Activated naive CD8-positive, alpha-beta T cell treated with anti-CD3 and anti-CD28 coated beads, Interleukin-2, amount 10 ng/mL, durations not matched to agents 7 days and 5 days (primary cell): ENCODE results near the gene IQGAP3. TPM values are rescaled to one million over a fixed set of nuclear protein-coding genes. Genes with fewer than 3 reads are reported as not detected.

Experiments
- ATAC-seq: fragments of 150-1000 bp; cut with Tn5 transposase; one replicate; pipeline ENCODE4 v1.10.0; 2021; ENCODE audit warnings: low read depth, moderate library complexity
- POLR2A ChIA-PET: fragments of 350-600 bp; sonication (Branson Sonifier 250); formaldehyde crosslinking; loops from one replicate; lab custom pipeline; 2021; ENCODE audit warnings: antibody characterized with exemption; lab: Charles Lee
- DNase-seq: peaks from one replicate; pipeline ENCODE4 v3.0.0; 2021
- H3K27ac Mint-ChIP-seq: one replicate; pipeline ENCODE4 v1.8.0; 2022; ENCODE audit warnings: mild to moderate bottlenecking, mixed read lengths
- H3K27me3 Mint-ChIP-seq: one replicate; pipeline ENCODE4 v1.8.0; 2022; ENCODE audit warnings: mild to moderate bottlenecking, moderate library complexity, mixed read lengths
- H3K36me3 Mint-ChIP-seq: one replicate; pipeline ENCODE4 v1.8.0; 2021; ENCODE audit warnings: mild to moderate bottlenecking, mixed read lengths
- H3K4me1 Mint-ChIP-seq: one replicate; pipeline ENCODE4 v1.8.0; 2021; ENCODE audit warnings: mixed read lengths
- H3K4me3 Mint-ChIP-seq: one replicate; pipeline ENCODE4 v1.8.0; 2022; ENCODE audit warnings: mild to moderate bottlenecking, moderate library complexity, mixed read lengths
- H3K9me3 Mint-ChIP-seq: one replicate; pipeline ENCODE4 v1.8.0; 2021; ENCODE audit warnings: mixed read lengths
- total RNA-seq, 2 experiments: library from RNA; stranded (reverse); gene quantifications; one replicate each; pipeline ENCODE4 v1.2.3, GENCODE V29; 2021

IQGAP3 gene
- total RNA-seq, 2 experiments from 2014 or later, result 26.1 to 30.3 TPM

DNA sequence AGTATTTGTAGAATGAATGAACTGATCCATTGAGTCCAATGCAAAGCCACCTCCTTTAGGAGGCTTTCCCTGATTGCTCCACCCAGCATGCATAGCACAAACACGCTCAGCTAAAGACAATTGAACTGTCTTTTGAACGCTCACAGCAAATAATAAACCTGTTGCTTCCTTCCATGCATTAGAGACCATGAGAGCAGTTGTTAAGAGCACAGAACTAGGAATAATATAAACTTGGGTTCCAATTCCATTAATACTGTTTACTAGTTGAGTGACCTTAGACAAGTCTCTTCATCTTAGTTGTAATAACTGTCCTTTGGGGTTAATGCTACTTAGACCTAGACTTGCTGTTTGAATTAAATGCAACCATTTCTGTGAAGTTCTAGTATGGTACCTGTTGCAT, 65.9 kb downstream of the IQGAP3 start:
- Mint-ChIP-seq H3K27me3 (no peaks in the 10 kb centered on the region), H3K4me1 (peaks cover 60% of the 10 kb centered on the region), H3K27ac (peak overlapping the region; percentile 35), H3K9me3 (no peaks in the 10 kb centered on the region), H3K36me3 (peaks cover 6% of the 10 kb centered on the region), H3K4me3 (peak overlapping the region; percentile 80)
- DNase-seq, result no peak
- ATAC-seq, result no peak
- POLR2A ChIA-PET, result interaction anchor here (1.2 to 3.4 kb wide), 4 partner anchors 18 to 85 kb away, joined by 4 to 28 read pairs (median 16); partner anchors contain the start of gene NAXE

DNA sequence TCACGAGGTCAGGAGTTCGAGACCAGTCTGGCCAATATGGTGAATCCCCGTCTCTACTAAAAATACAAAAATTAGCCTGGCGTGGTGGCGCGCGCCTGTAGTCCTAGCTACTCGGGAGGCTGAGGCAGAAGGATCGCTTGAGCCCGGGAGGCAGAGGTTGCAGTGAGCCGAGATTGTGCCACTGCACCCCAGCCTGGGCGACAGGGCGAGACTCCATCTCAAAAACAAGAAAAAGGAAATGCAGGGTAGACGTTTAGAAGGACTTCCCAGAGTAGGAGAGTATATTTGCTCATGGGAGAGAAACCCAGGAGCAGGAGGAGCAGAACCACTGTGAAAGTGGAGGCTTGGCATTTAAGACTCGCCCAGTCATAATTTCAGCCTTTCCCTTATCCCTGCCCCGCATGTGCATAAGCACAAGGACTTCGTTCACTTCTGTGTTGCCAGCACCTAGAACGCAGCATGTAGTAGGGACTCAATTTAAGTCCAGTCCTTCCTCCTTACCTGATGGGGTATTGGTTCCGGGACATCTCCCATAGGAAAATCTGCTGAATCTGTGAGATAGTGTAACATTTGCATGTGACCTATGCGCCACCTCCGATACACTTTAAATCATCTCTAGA, 66.6 kb downstream of the IQGAP3 start:
- H3K27me3 Mint-ChIP-seq, result no peaks in the 10 kb centered on the region
- H3K4me1 Mint-ChIP-seq, result peaks cover 60% of the 10 kb centered on the region
- peak overlapping the region; percentile 80 for H3K4me3 Mint-ChIP-seq
- H3K36me3 Mint-ChIP-seq, result peaks cover 6% of the 10 kb centered on the region
- POLR2A ChIA-PET, result interaction anchor here (1.1 to 3.0 kb wide), 8 partner anchors 15 to 81 kb away, joined by 3 to 30 read pairs (median 14); no protein-coding TSS in a partner anchor
- DNase-seq (no peak), ATAC-seq (no peak)
- H3K9me3 Mint-ChIP-seq, result no peaks in the 10 kb centered on the region
- peak overlapping the region; percentile 95 for H3K27ac Mint-ChIP-seq

DNA sequence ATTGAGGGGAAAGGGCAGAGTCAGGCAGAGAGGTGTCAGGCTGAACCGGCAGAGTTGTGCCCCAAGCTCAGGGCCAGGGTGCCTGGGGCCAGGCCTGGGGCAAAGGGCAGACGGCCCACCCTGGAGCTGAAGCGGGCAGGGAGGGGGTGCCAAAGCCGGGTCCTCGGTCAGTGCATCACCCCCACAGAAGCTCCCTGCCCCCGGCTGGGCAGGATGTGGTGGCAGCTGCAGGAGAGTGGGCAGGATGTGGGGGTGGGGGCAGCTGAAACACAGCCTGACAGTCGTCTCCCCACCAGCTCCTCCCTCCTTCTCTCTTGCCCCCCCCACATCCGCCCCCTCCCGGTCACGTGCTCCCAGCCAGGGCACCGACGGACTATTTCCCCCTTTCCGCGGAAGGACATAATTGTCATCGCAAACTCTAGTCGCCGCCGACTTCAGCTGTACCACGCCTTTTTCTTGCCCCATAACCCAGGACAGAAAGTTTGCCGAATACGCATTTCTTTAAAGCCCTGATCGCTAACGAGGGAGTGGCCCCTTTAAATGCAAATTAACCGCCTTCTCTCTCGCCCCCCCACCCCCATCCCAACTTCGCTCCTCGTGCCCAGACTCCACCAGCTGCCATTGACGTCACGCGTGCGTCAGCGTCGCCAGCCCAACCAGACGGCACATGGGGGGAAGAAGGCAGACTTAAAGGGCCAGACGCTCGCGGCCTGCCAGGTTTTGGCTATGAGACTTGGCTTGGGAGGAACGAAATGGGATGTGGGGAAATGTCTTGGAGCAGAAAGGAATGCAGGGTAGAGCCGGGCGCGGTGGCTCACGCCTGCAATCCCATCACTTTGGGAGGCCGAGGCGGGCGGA, 67.3 kb downstream of the IQGAP3 start:
- peak; percentile 94 for DNase-seq
- Mint-ChIP-seq H3K9me3 (no peaks in the 10 kb centered on the region), H3K27me3 (no peaks in the 10 kb centered on the region), H3K36me3 (peaks cover 6% of the 10 kb centered on the region), H3K27ac (peak overlapping the region; percentile 95), H3K4me1 (peaks cover 58% of the 10 kb centered on the region), H3K4me3 (peak overlapping the region; percentile 80)
- POLR2A ChIA-PET, result interaction anchor here (0.9 to 3.0 kb wide), 13 partner anchors 15 to 96 kb away, joined by 3 to 30 read pairs (median 7); partner anchors contain the start of genes GPATCH4 and NAXE
- ATAC-seq, result peak; percentile 25

DNA sequence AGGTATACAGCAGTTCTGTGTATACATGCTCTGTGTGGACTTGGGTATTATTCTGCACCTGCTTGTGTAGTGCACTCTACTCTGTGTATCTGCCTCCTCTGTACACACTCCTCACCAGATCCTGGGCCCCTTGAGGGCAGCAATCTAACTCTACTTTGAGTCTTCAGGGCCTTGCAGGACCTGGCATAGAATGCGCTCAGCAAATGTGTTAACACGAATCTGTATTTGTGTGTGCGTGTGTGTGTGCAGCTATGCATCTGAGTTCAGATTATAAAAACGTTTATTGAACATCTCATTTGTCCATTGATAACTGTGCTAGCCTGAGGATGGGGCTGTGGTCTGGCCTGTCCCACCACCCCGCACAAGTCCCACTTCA, 67.9 kb downstream of the IQGAP3 start:
- Mint-ChIP-seq H3K4me3 (peak overlapping the region; percentile 80), H3K27me3 (no peaks in the 10 kb centered on the region), H3K36me3 (peaks cover 6% of the 10 kb centered on the region), H3K9me3 (no peaks in the 10 kb centered on the region), H3K4me1 (peaks cover 58% of the 10 kb centered on the region), H3K27ac (peak overlapping the region; percentile 95)
- ATAC-seq (peak; percentile 8), DNase-seq (no peak)
- POLR2A ChIA-PET, result interaction anchor here (0.9 to 3.0 kb wide), 13 partner anchors 14 to 97 kb away, joined by 3 to 30 read pairs (median 7); partner anchors contain the start of genes GPATCH4 and NAXE

DNA sequence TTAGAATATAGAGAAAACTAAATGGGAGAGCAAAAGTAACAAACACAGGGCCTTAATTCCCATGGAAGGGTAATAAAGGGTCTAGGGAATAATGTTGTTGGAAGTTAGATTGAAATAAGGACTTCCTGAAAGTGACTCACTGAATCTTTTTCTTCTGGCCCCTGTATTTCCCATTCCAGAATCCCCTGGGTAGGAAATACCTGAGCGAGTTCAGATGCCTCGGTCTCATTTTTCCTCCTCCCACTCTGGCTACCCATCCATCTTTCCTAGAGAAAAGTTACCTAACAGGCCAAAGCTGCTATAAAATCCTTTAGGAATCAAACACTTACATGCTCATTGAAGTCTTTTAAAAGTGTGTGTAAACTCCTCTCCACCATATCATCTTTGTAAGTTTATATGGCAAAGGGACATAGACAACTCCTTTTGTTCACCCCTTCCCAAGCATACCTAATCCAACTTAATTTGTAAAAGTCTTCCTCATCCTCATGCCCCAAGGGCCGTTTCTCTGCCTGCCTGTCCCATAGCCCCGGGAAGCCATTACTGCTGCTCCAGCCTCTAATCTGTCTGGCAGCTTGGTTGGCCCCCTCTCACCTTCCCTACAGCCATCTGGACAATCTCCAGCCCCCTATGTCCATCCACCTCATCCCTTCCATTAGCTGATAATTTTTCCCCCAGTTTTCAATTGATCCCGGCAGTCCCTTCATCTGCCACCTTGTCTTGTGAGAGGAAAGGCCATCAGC, 68.5 kb downstream of the IQGAP3 start:
- H3K27me3 Mint-ChIP-seq, result no peaks in the 10 kb centered on the region
- ATAC-seq (no peak), DNase-seq (no peak)
- peak overlapping the region; percentile 80 for H3K4me3 Mint-ChIP-seq
- peaks cover 5% of the 10 kb centered on the region for H3K36me3 Mint-ChIP-seq
- POLR2A ChIA-PET, result interaction anchor here (1.3 to 2.8 kb wide), 8 partner anchors 14 to 97 kb away, joined by 3 to 30 read pairs (median 12); partner anchors contain the start of genes GPATCH4 and NAXE
- no peaks in the 10 kb centered on the region for H3K9me3 Mint-ChIP-seq
- H3K27ac Mint-ChIP-seq, result peak overlapping the region; percentile 95
- H3K4me1 Mint-ChIP-seq, result peaks cover 58% of the 10 kb centered on the region

DNA sequence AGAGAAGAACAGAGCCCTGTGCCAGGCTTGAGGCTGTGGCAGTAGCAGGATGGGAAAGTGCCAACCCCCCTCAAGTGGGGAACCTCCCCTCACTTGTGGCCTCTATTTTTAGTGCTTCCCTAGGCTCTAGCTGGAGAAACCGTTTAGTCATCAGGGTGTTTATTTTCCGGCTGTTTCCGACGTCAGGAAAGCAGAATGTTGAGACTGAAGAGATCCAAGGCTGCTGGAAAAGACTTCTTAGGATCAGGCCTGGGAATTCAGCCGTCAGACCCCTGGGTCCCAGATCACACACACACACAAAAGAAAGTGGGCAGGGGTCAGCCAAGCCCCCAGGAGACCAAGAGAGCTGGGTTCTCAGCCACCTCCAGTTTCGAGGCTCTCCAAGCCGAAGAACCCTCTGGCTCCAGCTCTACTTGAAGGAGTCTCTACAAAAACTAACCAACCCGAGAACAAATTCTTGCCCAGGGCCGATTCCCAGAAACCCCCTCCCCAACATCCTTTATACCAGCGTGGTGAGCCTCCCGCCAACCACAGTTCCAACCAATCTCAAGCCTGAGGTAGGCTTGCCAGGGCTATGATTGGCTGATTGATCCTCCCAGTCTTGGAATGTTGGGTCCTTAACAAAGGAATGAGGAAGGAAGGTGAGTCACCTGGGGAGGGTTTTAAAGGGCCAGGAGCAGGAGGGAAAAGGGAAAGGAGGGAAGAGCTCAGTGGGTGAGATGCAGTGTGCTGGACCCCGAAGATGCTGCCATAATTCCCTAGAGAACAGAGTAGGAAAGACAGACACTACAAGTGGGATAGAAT, 69.3 kb downstream of the IQGAP3 start:
- peaks cover 5% of the 10 kb centered on the region for H3K36me3 Mint-ChIP-seq
- DNase-seq (peak; percentile 29), ATAC-seq (no peak)
- peaks cover 57% of the 10 kb centered on the region for H3K4me1 Mint-ChIP-seq
- no peaks in the 10 kb centered on the region for H3K27me3 Mint-ChIP-seq
- H3K9me3 Mint-ChIP-seq, result no peaks in the 10 kb centered on the region
- POLR2A ChIA-PET, result interaction anchor here (2.5 to 4.2 kb wide), 6 partner anchors 15 to 79 kb away, joined by 16 to 62 read pairs (median 36); no protein-coding TSS in a partner anchor
- peak overlapping the region; percentile 78 for H3K4me3 Mint-ChIP-seq
- peak overlapping the region; percentile 89 for H3K27ac Mint-ChIP-seq

DNA sequence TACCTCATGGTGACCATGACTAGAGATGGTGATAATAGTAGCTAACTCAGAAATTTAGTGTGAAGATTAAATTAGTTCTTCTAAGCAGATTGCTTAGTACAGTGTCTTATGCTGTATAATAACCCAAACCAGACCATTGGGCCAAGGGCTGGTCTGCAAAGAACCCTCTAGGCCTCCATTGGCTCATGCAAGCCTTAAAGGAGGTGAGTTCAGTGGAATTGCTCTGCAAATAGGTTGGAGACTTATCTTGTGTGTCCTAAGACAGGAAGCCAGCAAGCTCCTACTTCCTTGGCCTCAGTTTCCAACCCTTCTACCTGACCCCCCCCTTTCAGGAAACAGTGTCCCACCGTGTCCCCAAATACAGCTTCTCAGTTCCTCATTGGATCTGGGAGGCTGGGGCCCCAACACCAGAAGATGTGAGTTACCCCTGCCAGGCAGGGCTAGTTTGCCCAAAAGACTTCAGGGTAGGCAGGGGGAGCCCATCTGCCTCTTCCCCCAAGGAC, 69.9 kb downstream of the IQGAP3 start:
- Mint-ChIP-seq H3K4me3 (peak overlapping the region; percentile 78), H3K27ac (peak overlapping the region; percentile 89), H3K9me3 (no peaks in the 10 kb centered on the region), H3K4me1 (peaks cover 56% of the 10 kb centered on the region), H3K36me3 (peaks cover 5% of the 10 kb centered on the region), H3K27me3 (no peaks in the 10 kb centered on the region)
- POLR2A ChIA-PET, result interaction anchor here (0.7 to 4.2 kb wide), 9 partner anchors 19 to 562 kb away, joined by 3 to 62 read pairs (median 6); partner anchors contain the start of gene MRPL24
- DNase-seq (peak; percentile 39), ATAC-seq (no peak)

DNA sequence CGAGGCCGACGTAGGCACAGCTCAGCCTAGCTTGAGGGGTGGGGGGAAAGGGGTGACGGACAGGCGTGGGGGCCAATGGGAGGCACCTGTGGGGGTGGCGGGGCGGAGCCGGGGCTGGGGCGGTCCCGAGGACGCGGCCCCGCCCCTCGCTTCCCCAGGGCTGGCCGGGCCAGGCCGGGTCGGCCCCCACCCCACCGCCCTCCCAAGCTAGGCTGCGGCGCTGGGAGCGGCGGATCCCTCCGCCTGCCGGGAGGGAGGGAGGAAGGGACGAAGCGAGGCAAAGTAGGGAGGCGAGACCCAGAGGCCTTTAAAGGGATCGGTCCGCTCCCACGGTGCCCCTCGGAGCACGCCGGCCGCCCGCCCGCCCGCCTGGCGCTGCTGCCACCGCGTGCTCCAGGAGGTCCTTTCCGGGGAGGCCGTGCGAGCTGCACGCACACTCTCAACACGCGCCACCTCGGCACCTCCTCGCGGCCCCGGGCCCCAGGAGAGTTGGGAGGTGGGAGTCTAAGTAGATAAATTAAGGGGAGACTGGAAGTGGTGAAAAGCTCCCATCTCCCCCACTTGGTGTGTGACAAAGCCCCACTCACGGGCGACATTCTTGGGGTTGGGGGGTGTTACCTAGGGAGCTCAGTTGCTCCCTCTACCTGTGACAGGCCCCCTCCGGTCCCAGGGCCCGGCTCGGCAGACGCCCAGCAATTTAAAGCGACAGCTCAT, 71.4 kb downstream of the IQGAP3 start:
- ATAC-seq (peak; percentile 70), DNase-seq (peak; percentile 97)
- Mint-ChIP-seq H3K4me1 (peaks cover 61% of the 10 kb centered on the region), H3K9me3 (no peaks in the 10 kb centered on the region), H3K27ac (peak overlapping the region; percentile 94), H3K27me3 (no peaks in the 10 kb centered on the region), H3K4me3 (peak overlapping the region; percentile 89), H3K36me3 (peaks cover 8% of the 10 kb centered on the region)
- POLR2A ChIA-PET, result interaction anchor here (0.6 to 4.2 kb wide), 26 partner anchors 9 to 1224 kb away, joined by 3 to 81 read pairs (median 5); partner anchors contain the start of genes IQGAP3, ISG20L2, KHDC4 and METTL25B

DNA sequence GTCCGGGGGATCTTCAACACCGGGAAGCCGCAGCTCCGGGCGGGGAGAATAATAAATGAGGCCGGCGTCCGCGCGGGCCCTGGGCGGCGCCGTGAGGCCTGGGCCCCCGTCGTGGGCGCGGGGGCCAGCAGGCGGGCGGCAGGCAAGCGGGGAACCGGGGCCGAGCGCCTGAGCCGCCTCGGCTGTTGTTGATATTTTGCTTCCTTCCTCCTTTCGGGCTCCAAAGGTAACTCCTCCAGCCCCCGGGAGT, 71.9 kb downstream of the IQGAP3 start, which contains the start of gene MEF2D:
TSS of gene MEF2D (minus strand) at position 233 of the 250 bp plus-strand sequence. CDS start 17,483 bp downstream, outside the sequence.
- Mint-ChIP-seq H3K27me3 (no peaks in the 10 kb centered on the region), H3K36me3 (peaks cover 9% of the 10 kb centered on the region), H3K4me3 (peak within 1 kb of the TSS; percentile 89), H3K9me3 (no peaks in the 10 kb centered on the region), H3K4me1 (peaks cover 60% of the 10 kb centered on the region), H3K27ac (peak within 1 kb of the TSS; percentile 94)
- no peak for ATAC-seq
- POLR2A ChIA-PET, result interaction anchor here (0.6 to 4.2 kb wide), 20 partner anchors 10 to 1224 kb away, joined by 3 to 81 read pairs (median 6); partner anchors contain the start of genes IQGAP3, ISG20L2, KHDC4 and METTL25B
- DNase-seq, result no peak

DNA sequence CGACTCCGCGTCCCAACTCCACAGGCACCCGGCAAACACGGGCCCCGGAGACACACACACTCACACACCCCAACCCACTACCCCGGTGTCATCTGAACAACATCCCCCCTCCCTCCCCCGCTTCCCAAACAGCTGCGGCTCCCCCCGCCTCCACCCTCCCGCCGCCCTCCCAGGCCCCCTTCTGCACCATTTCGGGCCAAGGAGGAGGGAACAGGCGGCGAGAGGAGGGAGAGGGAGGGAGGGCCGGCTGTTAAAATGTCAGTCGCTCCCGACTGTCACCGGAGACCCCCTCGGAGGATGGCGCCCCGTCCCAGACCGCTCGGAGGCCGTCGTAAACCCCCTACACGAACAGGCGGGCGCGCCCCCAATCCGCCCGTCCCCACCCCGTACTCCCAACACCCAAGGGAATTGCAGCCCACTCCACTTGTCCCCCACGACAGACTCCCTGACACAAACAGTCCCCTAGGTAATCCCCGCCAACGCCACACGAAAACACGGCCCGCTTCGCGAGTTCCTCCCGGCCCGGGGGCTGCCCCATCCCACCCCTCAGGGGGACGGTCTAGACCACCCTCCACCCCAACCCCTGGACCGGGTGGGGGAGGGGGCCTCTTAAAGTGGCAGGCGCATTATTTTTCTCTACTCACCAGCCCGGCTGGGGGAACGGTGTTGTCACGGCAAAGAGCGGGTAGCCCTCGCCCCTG, 72.4 kb downstream of the IQGAP3 start:
- ATAC-seq, result no peak
- peaks cover 10% of the 10 kb centered on the region for H3K36me3 Mint-ChIP-seq

More for the DNA sequence above, 72.4 kb downstream of the IQGAP3 start:
- POLR2A ChIA-PET, result interaction anchor here (0.6 to 4.2 kb wide), 18 partner anchors 9 to 1223 kb away, joined by 3 to 81 read pairs (median 6); partner anchors contain the start of genes IQGAP3, ISG20L2, METTL25B and NAXE
- Mint-ChIP-seq H3K4me3 (peak overlapping the region; percentile 89), H3K9me3 (no peaks in the 10 kb centered on the region), H3K4me1 (peaks cover 60% of the 10 kb centered on the region), H3K27me3 (no peaks in the 10 kb centered on the region), H3K27ac (peak overlapping the region; percentile 80)
- DNase-seq, result peak; percentile 38
